SKM-1 treated with dmso at 0.1 percent for 144 hours (cell line): Measurements from ENCODE around the gene LUZP2.

Experiments used
- DNase-seq: peaks from one replicate; lab custom pipeline; 2025; ENCODE audit not compliant: unreplicated experiment; lab: John Stamatoyannopoulos, UW

The LUZP2 gene

DNA sequence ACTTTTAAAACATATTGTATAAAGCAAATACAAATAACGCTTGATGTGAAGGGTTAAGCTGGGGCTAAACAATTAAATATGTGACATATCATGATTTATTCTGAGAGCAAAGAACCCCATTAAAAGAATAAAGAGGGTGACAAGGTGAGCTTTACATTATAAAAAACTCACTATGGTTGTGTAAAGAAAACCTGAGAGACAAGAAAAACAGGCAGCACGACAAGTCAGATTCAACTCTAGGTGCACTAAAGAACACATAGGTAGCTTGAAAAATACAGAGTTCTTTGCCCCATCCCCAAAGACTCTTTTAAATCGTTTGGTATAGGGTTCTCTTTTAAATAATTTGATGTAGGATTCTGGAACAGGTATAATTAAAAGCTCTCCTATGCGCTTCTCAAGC is 63.5 kb downstream of the LUZP2 start:
- no peak for DNase-seq

DNA sequence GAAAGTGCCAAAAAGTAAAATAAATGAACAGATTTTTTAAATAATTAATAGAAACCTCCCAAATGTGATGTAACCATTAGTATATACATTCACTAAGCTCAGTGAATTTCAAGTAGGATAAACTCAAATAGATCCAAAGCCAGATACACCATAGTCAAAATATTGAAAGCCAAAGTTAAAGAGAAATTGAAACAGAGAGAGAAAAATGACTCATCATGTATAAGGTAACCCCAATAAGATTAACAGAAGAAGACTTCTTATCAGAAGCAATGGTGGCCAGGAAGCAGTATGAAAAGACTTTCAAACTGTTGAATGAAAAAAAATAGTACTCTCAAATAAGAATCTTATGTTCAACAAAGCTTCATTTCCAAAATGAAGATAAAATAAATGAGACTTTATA is 70.5 kb downstream of the LUZP2 start:
- DNase-seq: no peak

DNA sequence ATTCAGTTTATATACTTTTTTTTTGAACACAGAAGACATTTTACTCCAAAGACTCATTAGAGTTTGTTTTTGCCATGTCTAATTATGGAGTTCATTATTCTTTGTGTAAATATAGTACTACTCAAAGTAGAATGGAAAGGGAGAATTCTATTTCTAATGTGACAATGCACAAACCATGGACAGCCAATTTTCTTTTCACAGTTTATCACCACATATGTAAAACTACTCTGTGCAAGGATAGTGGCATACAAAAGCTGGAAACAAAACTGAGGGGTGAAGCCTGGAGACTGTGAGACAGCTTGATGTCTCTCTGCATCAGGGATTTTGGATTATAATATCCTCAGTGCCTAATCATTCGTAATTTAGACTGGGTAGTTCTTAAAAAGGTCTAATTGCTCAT is 75.5 kb downstream of the LUZP2 start:
- no peak for DNase-seq

DNA sequence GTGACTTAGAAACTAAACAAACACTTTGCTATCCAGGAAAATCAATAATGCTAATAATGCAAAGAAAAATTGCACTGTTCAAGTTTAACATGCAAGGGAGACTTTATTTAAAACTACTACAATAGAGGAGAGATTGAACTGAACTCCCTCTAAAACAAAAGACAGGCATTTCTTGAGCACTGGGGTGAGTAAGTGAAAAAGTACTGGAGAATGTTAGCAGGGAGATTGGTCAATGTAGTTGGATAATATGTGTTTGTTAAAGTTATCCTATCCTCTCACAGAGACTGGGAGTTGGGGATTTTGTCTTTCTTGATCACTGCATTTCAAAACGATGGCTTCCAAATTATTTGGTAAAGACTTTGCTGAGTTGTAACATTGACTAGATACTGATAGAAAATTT is 77.6 kb downstream of the LUZP2 start:
- DNase-seq: no peak

DNA sequence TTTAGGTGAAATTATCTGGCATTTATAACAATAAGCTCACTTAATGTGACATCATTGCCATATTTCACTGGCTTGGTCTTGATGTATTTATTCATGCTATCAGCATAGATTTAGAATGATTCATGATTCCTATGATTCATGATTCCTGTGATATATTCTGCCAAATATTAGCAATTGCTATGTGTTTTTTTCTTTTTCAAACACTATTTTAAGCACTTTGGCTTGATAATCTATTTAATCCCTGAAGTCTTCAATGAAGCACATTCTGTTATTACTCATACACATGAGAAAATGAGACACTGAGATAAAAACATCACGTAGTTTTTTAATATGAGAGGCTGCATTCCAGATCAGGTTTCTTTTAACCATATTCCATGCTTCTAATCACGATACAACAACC is 78.5 kb downstream of the LUZP2 start:
- no peak for DNase-seq

DNA sequence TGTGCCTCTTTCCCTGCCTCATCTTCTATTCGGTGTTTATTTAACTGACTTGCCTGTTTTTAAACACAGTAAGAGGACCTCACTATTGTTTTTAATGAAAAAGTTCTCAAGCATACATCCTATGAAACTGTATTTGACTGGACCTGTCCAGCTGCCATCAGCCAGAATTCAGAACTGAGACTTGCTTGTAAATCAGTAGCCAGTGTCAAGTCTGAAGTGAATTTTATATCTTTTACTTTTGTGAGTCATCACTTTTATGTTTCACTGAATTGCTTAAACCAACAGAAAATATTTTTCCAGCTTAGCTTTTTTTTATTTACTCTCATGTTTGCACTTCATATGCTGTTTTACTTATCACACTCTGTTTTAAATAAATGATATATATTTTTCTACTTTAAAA is 88.3 kb downstream of the LUZP2 start:
- no peak for DNase-seq

DNA sequence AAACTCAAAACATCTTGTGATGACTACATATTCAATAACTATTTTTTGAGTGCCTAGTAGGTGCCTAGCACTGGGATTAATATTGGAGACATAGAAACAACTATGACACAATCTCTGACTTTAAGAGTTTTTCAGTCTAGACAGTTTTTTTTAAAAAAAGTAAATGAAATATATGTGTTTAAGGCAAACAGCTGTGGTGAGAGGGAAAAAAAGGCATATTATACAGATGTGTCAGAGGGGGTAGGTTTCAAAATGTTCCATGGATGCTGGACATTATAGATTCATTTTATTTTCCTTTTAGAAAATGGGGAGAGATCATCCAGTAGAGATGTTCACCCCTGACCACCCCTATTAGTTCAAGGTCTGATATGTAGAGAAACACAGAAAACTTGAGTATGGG is 90.8 kb downstream of the LUZP2 start:
- no peak for DNase-seq

DNA sequence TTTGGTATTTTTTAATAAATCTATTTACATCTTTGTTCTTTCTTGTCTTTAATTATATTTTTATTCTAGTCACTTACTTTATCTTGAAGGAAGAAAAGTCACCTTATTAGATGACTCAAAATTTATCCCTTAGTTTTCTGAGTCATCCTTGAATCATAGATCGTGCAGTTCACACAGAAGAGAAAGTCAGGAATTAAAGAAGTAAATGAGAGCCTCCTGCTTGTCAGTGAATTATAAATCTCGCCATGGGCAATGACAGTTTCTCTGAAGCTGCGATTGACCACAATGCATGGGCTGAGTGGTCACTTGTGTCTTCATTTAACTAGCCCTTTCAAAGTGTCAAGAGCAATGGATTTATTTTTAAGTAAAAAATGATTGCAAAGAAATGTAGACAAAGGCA is 91.2 kb downstream of the LUZP2 start:
- no peak for DNase-seq

DNA sequence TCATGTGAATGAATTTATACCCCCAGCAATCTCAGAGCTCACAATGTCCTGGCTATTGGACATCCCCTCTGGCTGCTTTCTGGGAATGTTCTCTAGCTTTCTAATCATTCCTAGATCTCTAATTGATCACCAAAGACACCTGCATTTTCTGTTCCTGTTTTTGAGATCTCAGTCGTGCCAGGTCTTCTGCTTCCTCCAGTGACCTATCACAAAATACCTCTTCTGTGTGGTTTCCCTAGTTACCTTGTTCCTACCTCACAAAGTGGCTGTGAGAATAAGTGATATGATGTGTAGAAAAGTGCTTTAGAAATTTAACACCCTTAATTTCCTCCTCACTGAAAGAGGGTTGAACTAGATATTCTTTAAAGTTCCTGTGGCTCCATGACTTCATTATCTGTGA is 92.2 kb downstream of the LUZP2 start:
- no peak for DNase-seq

DNA sequence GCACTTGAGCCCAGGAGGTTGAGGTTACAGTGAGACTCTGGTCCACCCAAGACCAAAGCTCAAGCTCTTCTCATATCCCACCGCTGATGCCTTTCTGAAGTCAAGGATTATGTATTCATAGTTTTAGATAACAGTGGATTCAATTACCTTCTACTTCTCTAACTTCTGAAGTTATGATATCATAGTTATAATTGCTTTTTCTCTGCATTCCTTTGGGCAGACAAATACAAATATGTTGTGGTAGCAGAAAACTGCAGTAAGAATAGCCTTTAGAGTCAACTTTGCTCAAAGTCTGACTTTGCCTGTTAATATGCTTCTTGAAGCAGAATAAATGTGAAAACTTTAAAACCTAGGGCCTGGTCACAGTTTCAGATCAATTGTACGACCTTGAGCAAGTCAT is 94.4 kb downstream of the LUZP2 start:
- DNase-seq: no peak

DNA sequence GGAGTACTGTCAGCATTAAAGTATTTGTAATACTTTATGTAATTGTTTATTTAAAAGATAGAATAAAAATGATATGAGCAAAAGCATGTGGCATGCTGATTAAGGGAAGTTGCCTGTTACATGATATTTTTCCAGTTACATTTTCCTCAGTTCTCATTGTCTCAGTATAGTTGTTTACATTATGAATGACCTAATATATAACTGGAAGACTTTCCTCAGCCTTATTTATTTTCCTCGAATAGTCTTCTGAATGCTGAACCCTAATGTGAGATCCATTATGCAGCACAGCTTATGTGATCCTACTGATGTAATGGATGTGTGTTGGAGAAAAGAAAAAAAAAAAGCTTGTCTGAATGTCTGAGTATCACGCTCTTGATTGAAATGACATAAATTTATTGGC is 95.5 kb downstream of the LUZP2 start:
- no peak for DNase-seq

DNA sequence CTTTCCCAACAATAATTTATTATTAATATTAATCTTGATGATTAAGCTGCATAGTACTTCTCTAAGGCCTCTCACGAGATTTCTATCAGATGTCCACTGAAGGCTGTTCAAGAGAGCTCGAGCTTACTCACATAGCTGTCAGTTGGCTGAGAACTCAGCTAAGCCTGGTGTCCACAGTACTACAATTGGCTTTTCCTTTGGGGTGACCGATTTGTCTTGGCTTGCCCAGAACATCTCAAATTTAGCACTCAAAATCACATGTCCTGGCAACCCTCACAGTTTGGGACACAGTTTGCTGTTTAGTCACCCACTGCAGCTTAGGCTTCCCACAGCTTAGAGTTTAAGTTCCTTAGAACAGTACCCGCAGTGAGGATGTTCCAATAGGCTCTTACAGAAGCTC is 96.5 kb downstream of the LUZP2 start:
- DNase-seq: no peak

DNA sequence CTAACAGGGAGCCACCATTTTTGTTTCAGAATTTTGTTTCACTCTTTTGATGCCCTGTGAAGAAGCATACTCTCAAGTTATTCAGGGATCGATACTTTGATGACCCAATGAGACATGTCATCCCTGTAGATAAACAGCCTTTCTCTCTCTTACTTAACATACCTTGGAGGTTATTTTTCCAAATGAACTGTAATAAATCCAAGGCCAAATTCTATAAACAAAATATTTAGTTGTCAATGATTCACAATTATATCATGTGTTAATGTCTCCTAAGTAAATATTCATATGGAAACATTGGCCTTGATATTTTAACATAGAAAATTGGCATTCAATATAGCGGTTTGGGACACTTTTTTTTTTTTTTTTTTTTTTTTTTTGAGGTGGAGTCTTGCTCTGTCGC is 97.5 kb downstream of the LUZP2 start:
- no peak for DNase-seq

DNA sequence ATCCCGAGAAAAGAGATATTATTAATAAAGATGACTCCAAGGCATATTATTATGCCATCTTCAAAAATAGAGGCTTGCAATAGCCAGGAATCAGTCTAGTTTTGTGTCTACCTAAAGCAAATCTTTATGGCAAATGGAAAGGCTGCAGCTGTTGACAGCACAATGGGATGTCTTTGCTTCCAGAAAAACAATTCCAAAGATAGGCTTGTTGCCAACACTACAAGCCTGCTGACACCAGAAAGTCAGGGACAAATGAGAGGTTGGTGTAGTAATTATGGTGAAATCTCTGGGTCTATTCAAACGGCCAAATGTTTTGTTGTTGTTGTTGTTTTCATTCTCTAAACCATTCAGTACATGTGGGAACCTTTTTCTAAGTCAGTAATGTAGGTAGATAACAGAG is 101.8 kb downstream of the LUZP2 start:
- no peak for DNase-seq

DNA sequence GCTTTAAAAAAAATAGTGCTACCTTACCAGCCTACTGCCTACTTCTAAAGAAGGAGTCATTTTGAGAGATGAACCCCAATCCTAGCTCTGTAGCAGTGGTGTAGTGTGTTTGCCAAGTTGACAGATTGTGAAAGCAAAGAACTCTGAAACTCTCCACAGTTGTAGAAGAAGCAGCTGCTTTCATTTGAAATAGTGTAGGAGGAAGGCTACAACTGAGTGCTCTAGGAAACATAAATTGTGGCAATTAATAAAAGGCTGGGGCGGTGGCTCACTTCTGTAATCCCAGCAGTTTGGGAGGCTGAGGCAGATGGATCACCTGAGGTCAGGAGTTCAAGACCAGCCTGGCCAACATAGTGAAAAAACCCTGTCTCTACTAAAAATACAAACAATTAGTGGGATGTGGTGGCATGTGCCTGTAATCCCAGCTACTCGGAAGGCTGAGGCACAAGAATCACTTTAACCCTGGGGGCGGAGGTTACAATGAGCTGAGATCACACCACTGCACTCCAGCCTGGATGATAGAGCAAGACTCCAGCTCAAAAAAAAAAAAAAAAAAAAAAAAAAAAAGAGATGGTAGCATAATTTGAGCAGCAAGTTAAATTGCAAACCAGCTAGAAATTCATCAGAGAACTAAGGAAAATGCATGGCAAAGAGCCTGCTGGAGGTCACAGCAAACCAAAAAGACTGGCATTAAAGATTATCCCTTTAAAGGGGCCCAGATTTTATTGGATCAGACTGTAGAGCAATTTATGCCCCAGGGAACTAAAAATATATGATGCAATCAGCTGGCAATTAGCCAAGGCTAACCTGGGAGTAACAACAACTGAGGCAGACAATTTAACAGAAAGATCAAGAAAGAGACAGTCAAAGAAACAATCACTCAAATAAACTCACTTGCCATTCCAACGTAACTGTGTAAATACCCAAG is 112.6 kb downstream of the LUZP2 start:
- DNase-seq: no peak

DNA sequence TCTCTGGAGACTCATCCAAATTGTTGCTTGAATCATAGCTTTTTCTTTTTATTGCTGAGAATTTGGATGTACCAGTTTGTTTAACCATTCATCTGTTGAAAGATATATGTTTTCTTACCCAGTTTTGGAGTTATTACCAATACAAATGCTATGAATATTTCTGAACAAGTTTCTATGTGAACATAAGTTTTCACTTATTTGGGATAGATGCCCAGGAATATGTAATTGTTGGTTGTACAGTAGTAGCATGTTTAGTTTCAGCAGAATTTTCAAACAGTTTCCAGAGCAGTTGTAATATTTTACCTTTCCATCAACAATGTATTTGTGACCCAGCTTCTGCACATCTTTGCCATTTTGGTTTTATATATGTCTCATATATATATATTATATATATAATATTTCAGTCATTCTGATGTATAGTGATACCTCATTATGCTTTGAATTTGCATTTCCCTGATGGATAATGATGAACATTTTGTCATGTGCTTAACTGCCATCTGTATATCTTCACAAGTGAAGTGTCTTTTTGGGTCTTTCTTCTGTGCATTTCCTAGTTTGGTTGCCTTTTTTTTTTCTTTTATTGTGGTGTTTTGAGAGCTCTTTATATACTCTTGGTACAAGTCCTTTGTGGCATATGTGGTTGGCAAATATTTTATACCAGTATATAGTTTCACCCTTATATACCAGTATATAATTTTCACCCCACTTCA is 118.8 kb downstream of the LUZP2 start:
- DNase-seq: no peak

DNA sequence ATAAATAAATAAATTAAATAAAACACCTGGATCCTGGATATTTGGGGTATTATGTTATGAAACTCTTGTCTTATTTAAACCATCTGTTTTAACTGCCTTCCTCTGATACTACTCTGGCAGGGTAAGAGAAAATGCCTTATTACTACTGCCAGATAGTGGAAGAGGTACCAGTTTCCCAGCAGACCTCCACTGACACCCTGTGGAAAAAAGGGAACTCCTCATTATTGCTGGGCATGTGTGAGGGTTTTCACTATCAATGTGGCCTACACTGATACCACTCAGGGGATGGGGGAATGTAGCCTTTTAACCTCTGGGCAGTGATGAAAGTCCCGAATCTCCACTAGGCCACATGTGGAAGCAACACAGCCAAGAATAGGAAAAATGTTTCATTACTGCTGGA is 121.0 kb downstream of the LUZP2 start:
- DNase-seq: no peak

DNA sequence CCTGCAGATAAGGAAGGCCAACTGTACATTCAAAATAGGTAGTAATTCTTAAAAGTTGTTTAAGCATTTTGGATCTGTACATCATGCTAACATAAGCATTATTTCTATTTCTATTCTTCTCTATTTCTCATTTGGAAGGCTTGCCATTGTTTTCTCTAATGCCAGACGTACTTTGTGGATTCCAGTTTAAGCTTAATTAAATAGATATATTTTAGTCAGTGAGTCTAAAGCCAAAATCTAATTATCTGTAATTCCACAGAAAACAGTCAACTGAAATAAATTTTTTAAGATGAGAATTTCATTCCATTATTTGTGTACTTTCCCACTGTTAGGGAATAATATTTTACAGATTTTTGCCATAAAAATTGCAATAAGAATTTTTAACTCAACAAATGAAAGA is 123.0 kb downstream of the LUZP2 start:
- DNase-seq: no peak

DNA sequence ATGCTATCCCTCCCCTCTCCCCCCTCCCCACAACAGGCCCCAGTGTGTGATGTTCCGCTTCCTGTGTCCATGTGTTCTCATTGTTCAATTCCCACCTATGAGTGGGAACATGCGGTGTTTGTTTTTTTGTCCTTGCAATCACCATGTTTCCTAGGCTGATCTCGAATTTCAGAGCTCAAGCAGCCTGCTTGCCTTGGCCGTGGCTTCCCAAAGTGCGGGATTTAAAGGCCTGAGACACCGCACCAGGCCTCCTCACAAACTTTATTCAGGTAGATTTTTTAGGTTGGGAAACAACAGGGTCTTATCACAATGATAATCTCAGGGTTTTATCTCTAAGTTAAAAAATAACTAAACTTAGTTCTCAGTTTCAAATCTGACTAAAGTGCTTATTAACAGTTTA is 125.4 kb downstream of the LUZP2 start:
- no peak for DNase-seq

DNA sequence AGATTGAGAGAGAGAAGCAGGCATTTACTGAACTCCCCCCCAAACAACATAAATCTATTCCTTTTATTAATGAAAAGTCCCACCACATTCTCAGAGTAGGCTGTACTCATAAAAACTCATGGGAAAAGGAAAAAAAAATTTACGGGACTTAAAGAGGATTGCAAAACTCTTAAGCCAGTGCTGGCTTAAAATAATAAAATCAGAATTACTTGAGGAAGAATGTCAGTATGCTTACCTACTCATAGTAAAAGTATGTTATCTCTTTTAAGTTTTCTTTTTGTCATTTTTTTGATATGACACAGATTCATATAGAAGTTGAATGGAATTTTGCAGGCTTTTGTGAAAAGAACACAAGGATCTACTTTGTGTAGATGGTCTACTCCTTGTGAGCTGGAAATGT is 126.3 kb downstream of the LUZP2 start:
- no peak for DNase-seq

DNA sequence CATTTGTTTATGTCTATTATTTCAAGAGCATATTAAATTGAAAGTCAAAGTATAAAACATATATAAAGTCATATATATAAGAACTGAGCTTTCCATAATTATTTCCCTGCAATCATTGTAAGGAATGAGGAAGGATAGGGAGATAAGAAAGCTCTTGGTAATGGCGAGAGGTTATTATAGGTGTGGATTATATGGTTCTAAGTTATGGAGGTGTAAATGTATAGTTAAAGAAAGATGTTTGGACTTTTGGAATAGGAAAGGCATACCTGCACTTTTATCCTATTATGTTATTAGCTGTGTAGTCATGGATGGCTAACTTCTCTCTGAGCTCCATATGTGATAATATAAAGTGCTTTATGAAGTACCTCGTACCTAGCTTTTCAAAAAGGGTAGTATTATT is 127.6 kb downstream of the LUZP2 start:
- no peak for DNase-seq

DNA sequence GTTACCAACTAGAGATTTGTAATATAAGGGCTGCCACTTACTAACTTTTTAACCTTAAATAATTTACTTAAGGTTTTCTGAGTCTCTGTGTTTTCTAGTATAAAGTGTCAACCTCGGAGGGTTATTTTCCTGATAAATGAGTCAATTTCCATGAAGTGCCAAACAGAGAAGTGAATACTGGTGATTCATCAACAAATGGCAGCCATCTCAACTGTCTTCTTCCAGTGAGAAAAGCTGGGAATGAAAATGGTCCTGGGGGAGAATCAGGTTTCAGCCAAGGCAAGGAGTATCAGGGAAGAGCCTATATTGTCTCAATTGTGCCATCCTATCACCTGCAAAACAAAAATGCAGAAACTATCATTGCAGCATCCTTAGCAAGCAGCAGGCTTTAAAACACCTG is 129.1 kb downstream of the LUZP2 start:
- DNase-seq: no peak
